ENCODE results near the gene MEN1.
"Not testable (repeated sequence)": the region's sequence is repeated elsewhere in the genome, so short reads cannot be mapped to it uniquely, and the experiment has no call there.

MEN1 gene

GRCh38 chr11:64829536-64830251 lies 19.3 kb upstream of the MEN1 start:
- Mint-ChIP-seq H3K4me1 (no peaks in the 10 kb centered on the region), H3K27ac (no peak overlapping the region), H3K9me3 (no peaks in the 10 kb centered on the region), H3K4me3 (no peak overlapping the region), H3K27me3 (no peaks in the 10 kb centered on the region), H3K36me3 (ENCODE audit: low read depth) (no peaks in the 10 kb centered on the region)
- DNase-seq: no peak
- no peak for ATAC-seq

GRCh38 chr11:64827451-64827839 lies 17.1 kb upstream of the MEN1 start:
- DNase-seq (no peak), ATAC-seq (no peak)
- H3K27ac Mint-ChIP-seq: no peak overlapping the region
- no peaks in the 10 kb centered on the region for H3K27me3 Mint-ChIP-seq
- H3K9me3 Mint-ChIP-seq: no peaks in the 10 kb centered on the region
- no peak overlapping the region for H3K4me3 Mint-ChIP-seq
- no peaks in the 10 kb centered on the region for H3K4me1 Mint-ChIP-seq
- H3K36me3 Mint-ChIP-seq (ENCODE audit: low read depth): no peaks in the 10 kb centered on the region

- Mint-ChIP-seq H3K27me3 (no peaks in the 10 kb centered on the region), H3K4me3 (no peak overlapping the region), H3K9me3 (no peaks in the 10 kb centered on the region), H3K36me3 (ENCODE audit: low read depth) (no peaks in the 10 kb centered on the region), H3K4me1 (no peaks in the 10 kb centered on the region), H3K27ac (no peak overlapping the region)
- DNase-seq: no peak
- no peak for ATAC-seq
These were observed 16.5 kb upstream of the MEN1 start for GRCh38 chr11:64826578-64827450.

- no peaks in the 10 kb centered on the region for H3K36me3 Mint-ChIP-seq (ENCODE audit: low read depth)
- no peaks in the 10 kb centered on the region for H3K27me3 Mint-ChIP-seq
- no peak overlapping the region for H3K27ac Mint-ChIP-seq
- H3K4me1 Mint-ChIP-seq: no peaks in the 10 kb centered on the region
- DNase-seq (no peak), ATAC-seq (no peak)
- H3K4me3 Mint-ChIP-seq: no peak overlapping the region
- no peaks in the 10 kb centered on the region for H3K9me3 Mint-ChIP-seq
These were observed 15.7 kb upstream of the MEN1 start for GRCh38 chr11:64826062-64826461.

GRCh38 chr11:64823568-64824119 lies 13.3 kb upstream of the MEN1 start:
- H3K4me3 Mint-ChIP-seq: no peak overlapping the region
- H3K9me3 Mint-ChIP-seq: no peaks in the 10 kb centered on the region
- no peaks in the 10 kb centered on the region for H3K36me3 Mint-ChIP-seq (ENCODE audit: low read depth)
- H3K4me1 Mint-ChIP-seq: no peaks in the 10 kb centered on the region
- no peaks in the 10 kb centered on the region for H3K27me3 Mint-ChIP-seq
- DNase-seq: no peak
- H3K27ac Mint-ChIP-seq: no peak overlapping the region
- no peak for ATAC-seq

- no peak for ATAC-seq
- H3K9me3 Mint-ChIP-seq: no peaks in the 10 kb centered on the region
These were observed 7.1 kb upstream of the MEN1 start for GRCh38 chr11:64817476-64817875.

GRCh38 chr11:64815433-64815832 lies 5.1 kb upstream of the MEN1 start:
- not testable (repeated sequence) for H3K4me3 Mint-ChIP-seq; H3K4me1 Mint-ChIP-seq; DNase-seq; H3K27ac Mint-ChIP-seq; H3K27me3 Mint-ChIP-seq; H3K9me3 Mint-ChIP-seq; H3K36me3 Mint-ChIP-seq (ENCODE audit: low read depth); ATAC-seq

More at GRCh38 chr11:64817476-64817875, 7.1 kb upstream of the MEN1 start:
- DNase-seq: no peak
- no peaks in the 10 kb centered on the region for H3K36me3 Mint-ChIP-seq (ENCODE audit: low read depth)
- no peaks in the 10 kb centered on the region for H3K4me1 Mint-ChIP-seq
- H3K4me3 Mint-ChIP-seq: no peak overlapping the region
- H3K27me3 Mint-ChIP-seq: no peaks in the 10 kb centered on the region
- no peak overlapping the region for H3K27ac Mint-ChIP-seq

GRCh38 chr11:64814712-64815187 lies 4.4 kb upstream of the MEN1 start:
- peaks cover 6% of the 10 kb centered on the region for H3K4me1 Mint-ChIP-seq
- H3K27ac Mint-ChIP-seq: peak overlapping the region; percentile 23
- no peak for DNase-seq
- H3K36me3 Mint-ChIP-seq (ENCODE audit: low read depth): no peaks in the 10 kb centered on the region
- ATAC-seq: no peak
- H3K4me3 Mint-ChIP-seq: no peak overlapping the region
- H3K9me3 Mint-ChIP-seq: no peaks in the 10 kb centered on the region
- no peaks in the 10 kb centered on the region for H3K27me3 Mint-ChIP-seq

GRCh38 chr11:64813826-64814225 lies 3.5 kb upstream of the MEN1 start:
- no peak for DNase-seq
- Mint-ChIP-seq H3K9me3 (no peaks in the 10 kb centered on the region), H3K27me3 (no peaks in the 10 kb centered on the region), H3K4me3 (no peak overlapping the region), H3K36me3 (ENCODE audit: low read depth) (no peaks in the 10 kb centered on the region), H3K4me1 (peaks cover 13% of the 10 kb centered on the region), H3K27ac (no peak overlapping the region)
- no peak for ATAC-seq

GRCh38 chr11:64810891-64811272 lies 531 bp upstream of the MEN1 start:
- peak overlapping the region; percentile 87 for H3K4me3 Mint-ChIP-seq
- H3K4me1 Mint-ChIP-seq: peaks cover 19% of the 10 kb centered on the region
- DNase-seq (peak; percentile 30), ATAC-seq (peak; percentile 24)
- H3K27me3 Mint-ChIP-seq: no peaks in the 10 kb centered on the region
- H3K27ac Mint-ChIP-seq: peak overlapping the region; percentile 74
- H3K36me3 Mint-ChIP-seq (ENCODE audit: low read depth): peaks cover 5% of the 10 kb centered on the region
- no peaks in the 10 kb centered on the region for H3K9me3 Mint-ChIP-seq

GRCh38 chr11:64809781-64810241 lies 540 bp downstream of the MEN1 start:
- ATAC-seq: no peak
- Mint-ChIP-seq H3K4me1 (peaks cover 19% of the 10 kb centered on the region), H3K4me3 (peak overlapping the region; percentile 87), H3K9me3 (no peaks in the 10 kb centered on the region), H3K27ac (peak overlapping the region; percentile 76), H3K36me3 (ENCODE audit: low read depth) (peaks cover 6% of the 10 kb centered on the region), H3K27me3 (no peaks in the 10 kb centered on the region)
- peak; percentile 32 for DNase-seq

- peaks cover 7% of the 10 kb centered on the region for H3K36me3 Mint-ChIP-seq (ENCODE audit: low read depth)
- DNase-seq (no peak), ATAC-seq (no peak)
- no peaks in the 10 kb centered on the region for H3K27me3 Mint-ChIP-seq
- H3K4me1 Mint-ChIP-seq: peaks cover 34% of the 10 kb centered on the region
- H3K4me3 Mint-ChIP-seq: no peak overlapping the region
- H3K9me3 Mint-ChIP-seq: no peaks in the 10 kb centered on the region
- no peak overlapping the region for H3K27ac Mint-ChIP-seq
These were observed 4.9 kb downstream of the MEN1 start for GRCh38 chr11:64805481-64805880.

GRCh38 chr11:64804346-64805210 lies 5.8 kb downstream of the MEN1 start:
- DNase-seq (no peak), ATAC-seq (no peak)
- H3K36me3 Mint-ChIP-seq (ENCODE audit: low read depth): peaks cover 9% of the 10 kb centered on the region
- peak overlapping the region; percentile 86 for H3K4me3 Mint-ChIP-seq
- H3K4me1 Mint-ChIP-seq: peaks cover 33% of the 10 kb centered on the region
- H3K27me3 Mint-ChIP-seq: no peaks in the 10 kb centered on the region
- no peaks in the 10 kb centered on the region for H3K9me3 Mint-ChIP-seq
- H3K27ac Mint-ChIP-seq: no peak overlapping the region

- ATAC-seq (no peak), DNase-seq (no peak)
- H3K36me3 Mint-ChIP-seq (ENCODE audit: low read depth): peaks cover 12% of the 10 kb centered on the region
- H3K4me3 Mint-ChIP-seq: peak overlapping the region; percentile 86
- peak overlapping the region; percentile 89 for H3K27ac Mint-ChIP-seq
- no peaks in the 10 kb centered on the region for H3K27me3 Mint-ChIP-seq
- H3K4me1 Mint-ChIP-seq: peaks cover 29% of the 10 kb centered on the region
- no peaks in the 10 kb centered on the region for H3K9me3 Mint-ChIP-seq
These were observed 6.5 kb downstream of the MEN1 start for GRCh38 chr11:64803846-64804345.

Data from activated naive CD8-positive, alpha-beta T cell treated with anti-CD3 and anti-CD28 coated beads, Interleukin-2, amount 50 U/mL, for 24 hours (primary cell).